OCI-LY3 (cell line): ENCODE data around the gene SLITRK4.

Experiments used
- CTCF ChIP-seq: fragments of 200-600, 300-600 bp; sonication (generic); IDR thresholded peaks from 2 replicates; pipeline ENCODE4 v1.5.1; 2014; ENCODE audit warnings: antibody characterized with exemption, low read length, low read depth
- EZH2phosphoT487 ChIP-seq: fragments of 200-600 bp; shearing (Covaris generic); IDR thresholded peaks from 2 replicates; pipeline ENCODE4 v1.6.1; 2018; ENCODE audit warnings: antibody characterized with exemption, mixed run types, low read depth

- TF ChIP-seq CTCF (no peak), EZH2phosphoT487 (no peak)
Measured at GRCh38 chrX:143674926-143675325, 39.0 kb upstream of the SLITRK4 start.
